HEK293 (cell line): Measurements from ENCODE around the gene CATSPER3.

Source experiments
- CTCF ChIA-PET: fragments of 350-600 bp; formaldehyde crosslinking; extraction: SDS; loops from one replicate; lab custom pipeline; 2021; ENCODE audit warnings: antibody characterized with exemption; lab: Yijun Ruan, JAX
- POLR2A ChIA-PET: fragments of 300-600 bp; formaldehyde crosslinking; extraction: SDS; loops from one replicate; lab custom pipeline; 2020; ENCODE audit warnings: antibody characterized with exemption, inconsistent platforms; lab: Yijun Ruan, JAX
- H3K27ac ChIP-seq: fragments of 200-500 bp; sonication (Bioruptor generic); 2 replicates; pipeline ENCODE4 v1.5.1; 2014; ENCODE audit warnings: low read depth, low read length, control low read depth, inconsistent platforms; ENCODE audit errors: extremely low read depth
- H3K36me3 ChIP-seq, 2 experiments: fragments of 200-500 bp in 1 of 2; sonication (Bioruptor generic) in 1 of 2; 1 replicate in 1 of 2; 2 replicates in 1 of 2; pipeline ENCODE4 v1.5.1; 2014 to 2017; ENCODE audit warnings: inconsistent platforms in 2 of 2, low read length in 2 of 2; ENCODE audit not compliant: control insufficient read depth in 2 of 2, insufficient read depth in 1 of 2
- H3K4me1 ChIP-seq: fragments of 200-500 bp; sonication (Bioruptor generic); 2 replicates; pipeline ENCODE4 v1.5.1; 2014; ENCODE audit warnings: mild to moderate bottlenecking, low read length, inconsistent platforms; ENCODE audit not compliant: control insufficient read depth, insufficient read depth
- H3K4me3 ChIP-seq: 2 replicates; pipeline ENCODE4 v1.5.1; 2011; ENCODE audit warnings: low read depth, mild to moderate bottlenecking, control low read depth, low read length, moderate library complexity
- H3K9me3 ChIP-seq: fragments of 200-500 bp; sonication (Bioruptor generic); 2 replicates; pipeline ENCODE4 v1.5.1; 2014; ENCODE audit warnings: low read depth, low read length, inconsistent platforms; ENCODE audit not compliant: control insufficient read depth, insufficient read depth
- KLF1 ChIP-seq: fragments of 450-650 bp; formaldehyde crosslinking; IDR thresholded peaks from 2 replicates; pipeline ENCODE4 v1.5.1; 2016; ENCODE audit warnings: missing biosample characterization, missing genetic modification characterization
- KLF17 ChIP-seq: fragments of 450-650 bp; formaldehyde crosslinking; IDR thresholded peaks from 2 replicates; pipeline ENCODE4 v1.5.1; 2016; ENCODE audit warnings: missing biosample characterization, missing genetic modification characterization
- OVOL3 ChIP-seq: fragments of 450-650 bp; formaldehyde crosslinking; IDR thresholded peaks from 2 replicates; pipeline ENCODE4 v1.5.1; 2016; ENCODE audit warnings: missing biosample characterization, missing genetic modification characterization
- REPIN1 ChIP-seq: fragments of 450-650 bp; formaldehyde crosslinking; IDR thresholded peaks from 2 replicates; pipeline ENCODE4 v1.5.1; 2017; ENCODE audit warnings: missing biosample characterization, missing genetic modification characterization, low read depth
- ZBTB7A ChIP-seq: fragments of 450-650 bp; formaldehyde crosslinking; IDR thresholded peaks from 2 replicates; pipeline ENCODE4 v1.5.1; 2016; ENCODE audit warnings: low read depth, missing biosample characterization, missing genetic modification characterization
- ZNF10 ChIP-seq: fragments of 450-650 bp; formaldehyde crosslinking; IDR thresholded peaks from 2 replicates; pipeline ENCODE4 v1.5.1; 2017; ENCODE audit warnings: missing biosample characterization, missing genetic modification characterization
- ZNF138 ChIP-seq: fragments of 450-650 bp; formaldehyde crosslinking; IDR thresholded peaks from 2 replicates; pipeline ENCODE4 v1.5.1; 2016; ENCODE audit warnings: missing biosample characterization, missing genetic modification characterization, borderline replicate concordance
- ZNF174 ChIP-seq: fragments of 450-650 bp; formaldehyde crosslinking; IDR thresholded peaks from 2 replicates; pipeline ENCODE4 v1.5.0; 2017; ENCODE audit warnings: missing biosample characterization, mild to moderate bottlenecking, missing genetic modification characterization
- ZNF18 ChIP-seq: fragments of 450-650 bp; formaldehyde crosslinking; IDR thresholded peaks from 2 replicates; pipeline ENCODE4 v1.5.1; 2016; ENCODE audit warnings: missing biosample characterization, missing genetic modification characterization
- ZNF184 ChIP-seq: fragments of 450-650 bp; IDR thresholded peaks from 2 replicates; pipeline ENCODE4 v1.5.1; 2018; ENCODE audit warnings: missing biosample characterization, mild to moderate bottlenecking, missing genetic modification characterization
- ZNF248 ChIP-seq: fragments of 450-650 bp; formaldehyde crosslinking; IDR thresholded peaks from 2 replicates; pipeline ENCODE4 v1.5.1; 2017; ENCODE audit warnings: missing biosample characterization, missing genetic modification characterization
- ZNF266 ChIP-seq: fragments of 450-650 bp; formaldehyde crosslinking; IDR thresholded peaks from 2 replicates; pipeline ENCODE4 v1.5.1; 2016; ENCODE audit warnings: missing biosample characterization, missing genetic modification characterization, low read depth
- ZNF423 ChIP-seq: fragments of 450-650 bp; formaldehyde crosslinking; IDR thresholded peaks from 2 replicates; pipeline ENCODE4 v1.5.1; 2016; ENCODE audit warnings: missing biosample characterization, missing genetic modification characterization
- ZNF449 ChIP-seq: fragments of 450-650 bp; formaldehyde crosslinking; IDR thresholded peaks from 2 replicates; pipeline ENCODE4 v1.5.1; 2017; ENCODE audit warnings: missing biosample characterization, mild to moderate bottlenecking, missing genetic modification characterization, moderate library complexity
- ZNF664 ChIP-seq: fragments of 450-650 bp; formaldehyde crosslinking; IDR thresholded peaks from 2 replicates; pipeline ENCODE4 v1.5.1; 2016; ENCODE audit warnings: missing biosample characterization, missing genetic modification characterization
- ZNF670 ChIP-seq: fragments of 450-650 bp; formaldehyde crosslinking; IDR thresholded peaks from 2 replicates; pipeline ENCODE4 v1.5.1; 2016; ENCODE audit warnings: missing biosample characterization, missing genetic modification characterization, low read depth
- ZNF76 ChIP-seq: fragments of 450-650 bp; formaldehyde crosslinking; IDR thresholded peaks from 2 replicates; pipeline ENCODE4; 2016; ENCODE audit warnings: low read depth, missing biosample characterization, missing genetic modification characterization, borderline replicate concordance
- ZNF837 ChIP-seq: fragments of 450-650 bp; formaldehyde crosslinking; IDR thresholded peaks from 2 replicates; pipeline ENCODE4 v1.5.1; 2016; ENCODE audit warnings: missing biosample characterization, missing genetic modification characterization
- TF ChIP-seq, protein P1 (sequence below): fragments of 450-650 bp; formaldehyde crosslinking; IDR thresholded peaks from 2 replicates; pipeline ENCODE4; 2016; ENCODE audit warnings: missing biosample characterization, missing genetic modification characterization
- TF ChIP-seq, protein P2 (sequence below): fragments of 450-650 bp; formaldehyde crosslinking; IDR thresholded peaks from 2 replicates; pipeline ENCODE4 v1.5.1; 2016; ENCODE audit warnings: missing biosample characterization, missing genetic modification characterization

Gene CATSPER3

DNA sequence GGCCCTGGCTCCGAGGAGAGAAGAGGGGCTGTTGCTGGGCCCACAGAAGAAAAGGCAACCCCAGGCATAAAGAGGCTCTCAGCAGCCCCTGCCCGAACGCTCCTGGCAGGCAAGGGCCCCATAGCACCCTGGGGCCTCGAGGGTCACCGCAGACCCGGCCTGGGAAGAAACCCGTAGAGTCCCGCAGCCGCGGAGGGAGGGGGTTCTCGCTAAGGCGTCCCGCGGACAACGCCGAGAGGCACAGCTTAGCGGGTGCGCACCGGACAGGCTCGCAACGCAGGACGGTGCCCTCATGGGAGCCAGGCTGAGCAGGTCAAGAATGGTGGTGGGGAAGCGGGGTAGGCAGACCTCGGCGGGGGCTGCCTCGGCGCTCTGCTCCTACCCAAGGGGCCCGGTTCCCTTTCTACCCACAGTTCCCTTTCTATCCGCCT, 59.6 kb downstream of the CATSPER3 start:
- no peaks in the 10 kb centered on the region for H3K9me3 ChIP-seq
- H3K4me1 ChIP-seq: peaks cover 4% of the 10 kb centered on the region
- H3K36me3 ChIP-seq: peaks cover 4 to 43% of the 10 kb centered on the region in 2 experiments; a peak in 2 of 3 replicates
- CTCF ChIA-PET: no interaction called here
- H3K27ac ChIP-seq: no peak overlapping the region
- POLR2A ChIA-PET: no interaction called here
- TF ChIP-seq, protein P1, sequence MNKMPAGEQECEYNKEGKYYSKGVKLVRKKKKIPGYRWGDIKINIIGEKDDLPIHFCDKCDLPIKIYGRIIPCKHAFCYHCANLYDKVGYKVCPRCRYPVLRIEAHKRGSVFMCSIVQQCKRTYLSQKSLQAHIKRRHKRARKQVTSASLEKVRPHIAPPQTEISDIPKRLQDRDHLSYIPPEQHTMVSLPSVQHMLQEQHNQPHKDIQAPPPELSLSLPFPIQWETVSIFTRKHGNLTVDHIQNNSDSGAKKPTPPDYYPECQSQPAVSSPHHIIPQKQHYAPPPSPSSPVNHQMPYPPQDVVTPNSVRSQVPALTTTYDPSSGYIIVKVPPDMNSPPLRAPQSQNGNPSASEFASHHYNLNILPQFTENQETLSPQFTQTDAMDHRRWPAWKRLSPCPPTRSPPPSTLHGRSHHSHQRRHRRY: no peak
- TF ChIP-seq ZNF248 (tag by site-specific recombination): no peak
- TF ChIP-seq ZNF837 (tag by site-specific recombination): no peak
- no peak for TF ChIP-seq ZNF76
- no peak for TF ChIP-seq ZNF449 (tag by site-specific recombination)
- H3K4me3 ChIP-seq: no peak overlapping the region

DNA sequence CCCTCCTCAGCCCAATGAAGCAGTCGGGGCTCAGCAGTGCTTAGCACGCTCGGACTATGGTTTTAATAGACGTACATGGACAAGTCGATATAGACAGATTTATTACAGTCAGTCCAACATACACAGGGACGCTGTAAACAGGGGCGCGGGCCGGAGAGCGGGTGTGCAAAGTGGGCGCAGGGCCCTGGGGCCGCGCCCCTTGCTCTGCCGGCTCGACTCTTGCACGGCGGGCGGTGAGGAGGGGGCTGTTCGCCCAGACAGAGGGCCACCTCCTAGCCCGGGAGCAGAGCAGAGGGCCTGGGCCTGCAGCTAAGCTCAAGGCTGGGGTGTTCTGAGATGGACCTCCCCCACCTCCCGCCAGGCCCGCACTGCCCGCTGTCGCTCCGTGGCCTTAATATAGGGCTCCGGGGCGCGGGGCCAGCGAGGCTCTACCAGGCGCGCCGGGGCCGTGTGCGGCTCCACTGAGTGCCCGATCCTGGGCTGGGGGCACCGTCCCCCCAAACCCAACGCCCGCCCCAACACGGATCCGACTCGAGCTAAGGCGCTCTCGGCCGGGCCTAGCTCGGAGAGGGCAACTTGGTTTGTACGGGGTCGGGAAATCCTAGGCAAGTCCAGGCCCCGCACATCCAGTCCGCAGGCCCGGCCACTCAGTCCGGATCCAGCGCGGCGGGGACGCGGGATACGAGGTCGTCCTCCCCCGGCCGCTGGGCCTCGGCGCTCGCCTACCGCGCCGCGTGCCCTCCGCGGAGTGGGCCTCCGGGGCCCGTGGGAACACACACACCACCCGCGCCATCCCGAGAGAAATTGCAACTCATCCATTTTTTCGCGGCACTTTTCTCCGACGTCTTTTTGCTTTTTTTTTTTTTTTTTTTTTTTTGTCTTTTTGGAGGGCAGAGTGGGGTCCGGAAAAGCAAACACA, 60.2 kb downstream of the CATSPER3 start:
- no peak overlapping the region for H3K4me3 ChIP-seq
- H3K4me1 ChIP-seq: peaks cover 4% of the 10 kb centered on the region
- H3K36me3 ChIP-seq: peaks cover 4 to 43% of the 10 kb centered on the region in 2 experiments; a peak in 2 of 3 replicates
- ChIA-PET POLR2A (no interaction called here), CTCF (no interaction called here)
- H3K9me3 ChIP-seq: no peaks in the 10 kb centered on the region
- no peak for TF ChIP-seq ZNF670 (tag by site-specific recombination)
- TF ChIP-seq, protein P2, sequence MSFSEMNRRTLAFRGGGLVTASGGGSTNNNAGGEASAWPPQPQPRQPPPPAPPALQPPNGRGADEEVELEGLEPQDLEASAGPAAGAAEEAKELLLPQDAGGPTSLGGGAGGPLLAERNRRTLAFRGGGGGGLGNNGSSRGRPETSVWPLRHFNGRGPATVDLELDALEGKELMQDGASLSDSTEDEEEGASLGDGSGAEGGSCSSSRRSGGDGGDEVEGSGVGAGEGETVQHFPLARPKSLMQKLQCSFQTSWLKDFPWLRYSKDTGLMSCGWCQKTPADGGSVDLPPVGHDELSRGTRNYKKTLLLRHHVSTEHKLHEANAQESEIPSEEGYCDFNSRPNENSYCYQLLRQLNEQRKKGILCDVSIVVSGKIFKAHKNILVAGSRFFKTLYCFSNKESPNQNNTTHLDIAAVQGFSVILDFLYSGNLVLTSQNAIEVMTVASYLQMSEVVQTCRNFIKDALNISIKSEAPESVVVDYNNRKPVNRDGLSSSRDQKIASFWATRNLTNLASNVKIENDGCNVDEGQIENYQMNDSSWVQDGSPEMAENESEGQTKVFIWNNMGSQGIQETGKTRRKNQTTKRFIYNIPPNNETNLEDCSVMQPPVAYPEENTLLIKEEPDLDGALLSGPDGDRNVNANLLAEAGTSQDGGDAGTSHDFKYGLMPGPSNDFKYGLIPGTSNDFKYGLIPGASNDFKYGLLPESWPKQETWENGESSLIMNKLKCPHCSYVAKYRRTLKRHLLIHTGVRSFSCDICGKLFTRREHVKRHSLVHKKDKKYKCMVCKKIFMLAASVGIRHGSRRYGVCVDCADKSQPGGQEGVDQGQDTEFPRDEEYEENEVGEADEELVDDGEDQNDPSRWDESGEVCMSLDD: no peak
- TF ChIP-seq ZNF184: no peak
- no peak for TF ChIP-seq ZBTB7A (tag by site-specific recombination)
- TF ChIP-seq KLF17 (tag by site-specific recombination): no peak
- no peak for TF ChIP-seq ZNF664
- no peak for TF ChIP-seq ZNF174 (tag by site-specific recombination)
- TF ChIP-seq ZNF423 (tag by site-specific recombination): no peak
- no peak for TF ChIP-seq ZNF18 (tag by site-specific recombination)
- no peak for TF ChIP-seq ZNF266
- TF ChIP-seq KLF1: no peak
- no peak for TF ChIP-seq OVOL3 (tag by site-specific recombination)
- TF ChIP-seq REPIN1 (tag by site-specific recombination): no peak
- no peak for TF ChIP-seq ZNF138
- TF ChIP-seq ZNF10 (tag by site-specific recombination): no peak
- H3K27ac ChIP-seq: no peak overlapping the region
